CD4-positive, alpha-beta T cell treated with Interferon gamma for 1 hour (primary cell): Measurements from ENCODE around the gene SPTLC2.
A peak's percentile ranks its signal among the peaks of the same experiment; 100 is the strongest.

Experiments used
- DNase-seq: peaks from one replicate; pipeline ENCODE4 v3.0.0-alpha.2; 2020

Gene SPTLC2

DNA sequence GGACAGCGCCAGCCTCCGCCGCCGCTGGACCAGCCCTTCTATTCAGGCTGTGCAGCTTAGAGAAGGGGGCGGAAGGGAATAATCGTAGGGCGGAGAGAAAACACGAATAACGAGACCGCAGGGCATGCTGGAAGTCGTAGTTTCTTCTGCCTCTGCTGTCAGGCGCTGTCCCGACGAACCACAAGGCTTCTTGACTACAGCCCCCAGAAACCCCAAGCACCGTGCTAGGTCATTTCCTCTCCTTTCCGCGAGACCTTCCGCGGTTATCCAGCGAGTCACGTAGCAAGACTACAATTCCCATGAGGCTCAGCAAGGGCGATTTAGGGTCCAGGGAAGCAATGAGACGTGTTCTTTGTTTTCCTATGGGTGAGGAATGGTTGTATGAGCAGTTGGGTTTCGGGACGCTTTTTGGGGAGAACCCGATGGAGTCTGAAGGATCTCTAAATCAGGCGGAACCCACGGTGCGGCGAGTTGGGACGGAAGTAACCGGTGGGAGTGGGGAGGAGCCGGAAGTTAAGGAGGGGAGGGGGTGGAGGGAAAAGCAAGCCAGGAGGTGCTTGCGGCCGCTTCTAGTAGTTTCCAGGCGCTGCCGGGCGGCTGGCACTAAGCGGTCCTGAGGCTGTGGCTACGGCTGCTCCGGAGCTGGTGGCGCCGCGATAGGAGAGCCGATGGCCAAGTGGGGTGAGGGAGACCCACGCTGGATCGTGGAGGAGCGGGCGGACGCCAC lies 158.8 kb downstream of the SPTLC2 start, which contains the start of the genes AHSA1 and VIPAS39:
Gene AHSA1, plus strand, starts transcription at position 572 of the 727 bp plus-strand sequence. Its CDS starts 97 bp downstream, at position 669.
Gene VIPAS39, minus strand, starts transcription at position 80 of the 727 bp plus-strand sequence. CDS start 3,499 bp downstream, outside the sequence.
- DNase-seq, result peak; percentile 96

DNA sequence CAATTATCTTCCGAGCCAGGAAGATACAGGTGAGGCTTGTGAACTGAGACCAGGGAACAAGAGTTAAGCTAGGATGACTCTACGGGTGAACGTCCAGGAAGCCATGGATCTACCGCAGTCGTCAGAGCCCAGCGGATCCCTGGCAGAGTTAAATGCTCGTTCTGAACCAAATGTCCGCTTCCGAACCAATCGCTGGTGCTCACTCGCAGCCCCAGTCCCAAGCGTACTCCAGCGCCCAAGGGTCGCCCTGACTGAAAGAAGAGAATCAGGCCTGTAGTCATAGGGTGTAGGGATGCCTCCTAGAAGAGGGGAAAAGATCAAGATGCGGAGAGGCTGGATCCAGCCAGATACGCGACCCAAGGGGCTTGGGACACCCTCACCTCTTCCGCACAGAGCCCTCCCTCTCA lies 159.3 kb downstream of the SPTLC2 start:
- no peak for DNase-seq
